ENCODE results near the gene NAA15.
"Not testable (repeated sequence)": the region's sequence is repeated elsewhere in the genome, so short reads cannot be mapped to it uniquely, and the experiment has no call there.

Gene NAA15

DNA sequence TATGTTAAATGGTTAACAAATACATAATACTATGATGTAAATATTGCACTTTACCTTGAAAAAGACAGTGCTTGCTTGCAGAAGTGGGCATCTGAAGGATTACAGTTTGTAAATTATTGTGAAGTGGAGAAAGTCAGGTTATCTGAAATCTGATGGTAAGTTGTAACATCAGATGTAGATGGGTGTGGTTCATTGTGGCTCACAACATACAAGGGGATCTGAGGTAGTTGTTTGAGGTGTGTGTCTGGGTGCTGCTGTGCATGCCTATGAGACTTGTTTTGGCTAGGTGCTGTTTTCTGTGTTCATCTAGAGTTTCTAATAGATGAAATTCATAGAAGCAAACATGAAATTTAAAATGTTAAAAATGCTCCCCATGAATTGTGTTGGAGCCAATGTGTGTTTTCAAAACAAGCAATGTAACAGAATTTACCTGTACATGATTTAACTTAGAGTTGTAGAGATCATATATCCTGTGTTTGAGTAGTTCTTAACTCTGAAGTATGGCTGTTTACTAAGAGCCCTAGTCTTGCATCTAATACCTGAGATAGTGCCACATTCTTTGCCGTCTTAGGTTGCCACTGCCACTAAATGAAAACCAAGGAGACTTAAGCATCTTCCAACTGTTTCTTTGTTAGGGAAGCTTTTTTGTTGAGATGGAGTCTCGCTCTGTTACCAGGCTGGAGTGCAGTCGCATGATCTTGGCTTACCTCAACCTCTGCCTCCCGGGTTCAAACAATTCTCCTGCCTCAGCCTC, 12.9 kb downstream of the NAA15 start:
- Mint-ChIP-seq H3K4me1 (peaks cover 12% of the 10 kb centered on the region), H3K36me3 (ENCODE audit: low read depth) (peaks cover 40% of the 10 kb centered on the region), H3K9me3 (peaks cover 9% of the 10 kb centered on the region), H3K27ac (peak overlapping the region in 2 of 3 experiments; percentile 25 to 52), H3K27me3 (ENCODE audit: low read depth) (no peaks in the 10 kb centered on the region), H3K4me3 (no peak overlapping the region)
- TF ChIP-seq, protein P1, sequence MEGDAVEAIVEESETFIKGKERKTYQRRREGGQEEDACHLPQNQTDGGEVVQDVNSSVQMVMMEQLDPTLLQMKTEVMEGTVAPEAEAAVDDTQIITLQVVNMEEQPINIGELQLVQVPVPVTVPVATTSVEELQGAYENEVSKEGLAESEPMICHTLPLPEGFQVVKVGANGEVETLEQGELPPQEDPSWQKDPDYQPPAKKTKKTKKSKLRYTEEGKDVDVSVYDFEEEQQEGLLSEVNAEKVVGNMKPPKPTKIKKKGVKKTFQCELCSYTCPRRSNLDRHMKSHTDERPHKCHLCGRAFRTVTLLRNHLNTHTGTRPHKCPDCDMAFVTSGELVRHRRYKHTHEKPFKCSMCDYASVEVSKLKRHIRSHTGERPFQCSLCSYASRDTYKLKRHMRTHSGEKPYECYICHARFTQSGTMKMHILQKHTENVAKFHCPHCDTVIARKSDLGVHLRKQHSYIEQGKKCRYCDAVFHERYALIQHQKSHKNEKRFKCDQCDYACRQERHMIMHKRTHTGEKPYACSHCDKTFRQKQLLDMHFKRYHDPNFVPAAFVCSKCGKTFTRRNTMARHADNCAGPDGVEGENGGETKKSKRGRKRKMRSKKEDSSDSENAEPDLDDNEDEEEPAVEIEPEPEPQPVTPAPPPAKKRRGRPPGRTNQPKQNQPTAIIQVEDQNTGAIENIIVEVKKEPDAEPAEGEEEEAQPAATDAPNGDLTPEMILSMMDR (IDR thresholded peaks at IDR 0.05; ENCODE audit: unreplicated experiment in 3 of 3): no peak

GRCh38 chr4:139315221-139315675, 13.9 kb downstream of the NAA15 start:
- H3K4me3 Mint-ChIP-seq: no peak overlapping the region
- TF ChIP-seq, protein P1 (IDR thresholded peaks at IDR 0.05; ENCODE audit: unreplicated experiment in 3 of 3): no peak
- peaks cover 9% of the 10 kb centered on the region for H3K9me3 Mint-ChIP-seq
- no peaks in the 10 kb centered on the region for H3K27me3 Mint-ChIP-seq (ENCODE audit: low read depth)
- H3K36me3 Mint-ChIP-seq (ENCODE audit: low read depth): peaks cover 44% of the 10 kb centered on the region
- H3K4me1 Mint-ChIP-seq: peaks cover 12% of the 10 kb centered on the region
- H3K27ac Mint-ChIP-seq: no peak overlapping the region

DNA sequence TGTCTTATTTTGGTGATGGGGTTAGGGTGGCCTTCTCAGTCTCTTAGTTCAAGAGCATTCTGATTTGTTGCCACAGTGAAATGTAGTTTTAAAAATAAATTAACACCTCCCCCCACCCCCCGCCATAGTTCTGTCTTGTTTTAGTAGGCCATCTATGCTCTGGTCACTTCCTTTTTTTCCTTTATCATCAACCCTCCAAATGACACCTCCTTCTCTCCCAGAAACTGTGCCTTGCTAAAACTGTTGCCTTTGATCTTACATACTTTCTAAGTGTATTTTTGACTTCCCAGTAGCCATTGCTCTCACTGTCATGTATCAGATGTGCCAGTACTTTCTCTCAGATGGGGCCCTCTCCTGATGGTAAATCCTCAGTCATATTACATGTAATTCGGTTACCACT, 15.4 kb downstream of the NAA15 start:
- H3K4me1 Mint-ChIP-seq: peaks cover 5% of the 10 kb centered on the region
- H3K4me3 Mint-ChIP-seq: no peak overlapping the region
- H3K9me3 Mint-ChIP-seq: peaks cover 10% of the 10 kb centered on the region
- H3K27ac Mint-ChIP-seq: no peak overlapping the region
- TF ChIP-seq, protein P1 (IDR thresholded peaks at IDR 0.05; ENCODE audit: unreplicated experiment in 3 of 3): no peak
- peaks cover 55% of the 10 kb centered on the region for H3K36me3 Mint-ChIP-seq (ENCODE audit: low read depth)
- no peaks in the 10 kb centered on the region for H3K27me3 Mint-ChIP-seq (ENCODE audit: low read depth)

GRCh38 chr4:139317635-139318034, 16.3 kb downstream of the NAA15 start:
- TF ChIP-seq, protein P1 (IDR thresholded peaks at IDR 0.05; ENCODE audit: unreplicated experiment in 3 of 3): no peak
- Mint-ChIP-seq H3K4me1 (no peaks in the 10 kb centered on the region), H3K27me3 (ENCODE audit: low read depth) (no peaks in the 10 kb centered on the region), H3K36me3 (ENCODE audit: low read depth) (peaks cover 62% of the 10 kb centered on the region), H3K9me3 (peaks cover 12% of the 10 kb centered on the region), H3K4me3 (no peak overlapping the region), H3K27ac (no peak overlapping the region)

DNA sequence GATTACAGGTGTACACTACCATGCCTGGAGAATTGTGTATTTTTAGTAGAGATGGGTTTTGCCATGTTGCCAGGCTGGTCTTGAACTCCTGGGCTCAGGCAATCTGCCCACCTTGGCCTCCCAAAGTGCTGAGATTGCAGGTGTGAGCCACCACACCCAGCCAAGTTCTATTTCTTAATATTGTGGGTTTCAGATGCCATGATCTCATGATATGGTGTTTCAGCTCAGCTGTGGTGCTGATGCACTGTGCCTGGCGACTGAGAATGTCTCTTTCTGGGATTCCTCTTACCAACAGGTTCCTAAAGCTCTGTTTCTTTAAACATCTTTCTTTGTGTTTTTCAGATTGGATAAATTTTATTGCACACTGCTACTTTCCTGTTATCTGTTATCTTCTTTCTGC, 18.3 kb downstream of the NAA15 start:
- H3K9me3 Mint-ChIP-seq: peaks cover 12% of the 10 kb centered on the region
- TF ChIP-seq, protein P1 (IDR thresholded peaks at IDR 0.05; ENCODE audit: unreplicated experiment in 3 of 3): no peak
- H3K27ac Mint-ChIP-seq: no peak overlapping the region
- H3K36me3 Mint-ChIP-seq (ENCODE audit: low read depth): peaks cover 52% of the 10 kb centered on the region
- H3K27me3 Mint-ChIP-seq (ENCODE audit: low read depth): no peaks in the 10 kb centered on the region
- peaks cover 14% of the 10 kb centered on the region for H3K4me1 Mint-ChIP-seq
- no peak overlapping the region for H3K4me3 Mint-ChIP-seq

- H3K9me3 Mint-ChIP-seq; H3K4me3 Mint-ChIP-seq; H3K27me3 Mint-ChIP-seq (ENCODE audit: low read depth): not testable (repeated sequence)
- H3K4me1 Mint-ChIP-seq: peaks cover 20% of the 10 kb centered on the region
- peaks cover 39% of the 10 kb centered on the region for H3K36me3 Mint-ChIP-seq (ENCODE audit: low read depth)
- H3K27ac Mint-ChIP-seq: peak overlapping the region in 1 of 3 experiments; percentile 17
Observed at GRCh38 chr4:139322070-139322469, 20.8 kb downstream of the NAA15 start.

DNA sequence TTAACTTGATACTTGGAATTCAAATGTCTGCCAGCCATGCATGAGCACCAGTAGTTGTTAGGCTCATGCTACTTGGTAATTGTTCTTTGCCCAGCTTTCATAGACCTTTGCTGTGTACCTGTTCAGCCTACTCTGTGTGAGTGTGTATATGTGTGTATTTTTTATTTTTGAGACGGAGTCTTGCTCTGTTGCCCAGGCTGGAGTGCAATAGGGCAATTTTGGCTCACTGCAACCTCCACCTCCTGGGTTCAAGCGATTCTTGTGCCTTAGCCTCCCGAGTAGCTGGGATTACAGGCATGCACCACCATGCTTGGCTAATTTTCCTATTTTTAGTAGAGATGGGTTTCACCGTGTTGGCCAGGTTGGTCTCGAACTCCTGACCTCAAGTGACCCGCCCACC, 21.2 kb downstream of the NAA15 start:
- not testable (repeated sequence) for H3K9me3 Mint-ChIP-seq; H3K27me3 Mint-ChIP-seq (ENCODE audit: low read depth); H3K4me3 Mint-ChIP-seq
- H3K27ac Mint-ChIP-seq: peak overlapping the region in 1 of 3 experiments; percentile 17
- peaks cover 20% of the 10 kb centered on the region for H3K4me1 Mint-ChIP-seq
- H3K36me3 Mint-ChIP-seq (ENCODE audit: low read depth): peaks cover 39% of the 10 kb centered on the region
